Adrenal gland (tissue), 5 donors: ENCODE results near the gene FOXN1.

ENCODE experiments used
- CTCF ChIP-seq, 6 experiments: fragments of 450-650 bp in 4 of 6; fragments of 200-600 bp in 2 of 6; sonication (generic) in 1 of 6; IDR thresholded peaks; 1 replicate in 5 of 6; 2 replicates in 1 of 6; pipeline versions ENCODE4 v1.5.1 to v1.8.0; 2016 to 2021; ENCODE audit warnings: antibody characterized with exemption in 6 of 6, mild to moderate bottlenecking in 2 of 6, moderate library complexity in 1 of 6
- POLR2A ChIP-seq, 2 donors: fragments of 450-650 bp; IDR thresholded peaks; one replicate each; pipeline ENCODE4 v1.6.1; 2017; ENCODE audit warnings: antibody characterized with exemption in 2 of 2, mild to moderate bottlenecking in 2 of 2, moderate library complexity in 1 of 2
- donor health status: DM: no; HTN: no; CAD: no.

GRCh38 chr17:28545141-28545503 is 39.0 kb downstream of the FOXN1 start:
- no peak for TF ChIP-seq CTCF (IDR thresholded peaks at IDR 0.05)
- TF ChIP-seq POLR2A (IDR thresholded peaks at IDR 0.05): no peak
